NCI-H460 (cell line): ENCODE measurements around the gene MLANA. TPM values are rescaled to one million over a fixed set of nuclear protein-coding genes. Genes with fewer than 3 reads are reported as not detected.

Experiments
- DNase-seq: peaks from one replicate; pipeline ENCODE4 v3.0.0-alpha.2; 2016; ENCODE audit warnings: low read depth; ENCODE audit errors: extremely low read depth
- total RNA-seq: library from RNA; depleted of rRNA; stranded (reverse); fragments of >200 nt; shearing (Covaris generic); gene quantifications from 2 replicates; pipeline ENCODE4 v1.2.3, GENCODE V29; 2014; rRNA removed

Gene MLANA
- total RNA-seq, 1 experiment from 2014 or later = not detected

GRCh38 chr9:5953743-5954707 lies 63.3 kb downstream of the MLANA start:
- DNase-seq = no peak

- no peak for DNase-seq
These were observed 66.5 kb downstream of the MLANA start for GRCh38 chr9:5957166-5957565.

- DNase-seq = no peak
These were observed 67.6 kb downstream of the MLANA start for GRCh38 chr9:5958273-5958672.

Other genes with a start within 250 kb of the MLANA start
- gene ERMP1, start 57.8 kb upstream of the MLANA start, total RNA-seq = 14.9 and 16.2 TPM in 2 replicates
- 14.5 and 16.0 TPM in 2 replicates for gene RANBP6, start 124.7 kb downstream of the MLANA start, total RNA-seq